H9 (cell line): ENCODE results near the gene HPDL. TPM values are rescaled to one million over a fixed set of nuclear protein-coding genes. Genes with fewer than 3 reads are reported as not detected.

Experiments
- DNase-seq: peaks from one replicate; pipeline ENCODE4 v3.0.0-alpha.2; 2017
- H2AFZ ChIP-seq: one replicate; pipeline ENCODE4 v1.6.1; 2013; ENCODE audit warnings: mild to moderate bottlenecking, low read length, control low read depth, moderate library complexity
- H2AK5ac ChIP-seq: 2 replicates; pipeline ENCODE4 v1.6.1; 2013; ENCODE audit warnings: low read length, control low read depth, mixed read lengths; ENCODE audit not compliant: insufficient read length
- H2BK120ac ChIP-seq: one replicate; pipeline ENCODE4 v1.6.1; 2013; ENCODE audit warnings: low read depth, mild to moderate bottlenecking, low read length, control low read depth, inconsistent platforms; ENCODE audit not compliant: poor library complexity, severe bottlenecking
- H2BK12ac ChIP-seq: 2 replicates; pipeline ENCODE4 v1.6.1; 2013; ENCODE audit warnings: low read length, control low read depth, mixed read lengths, low read depth; ENCODE audit not compliant: insufficient read length
- H2BK15ac ChIP-seq: 2 replicates; pipeline ENCODE4 v1.6.1; 2013; ENCODE audit warnings: low read depth, low read length, control low read depth
- H2BK20ac ChIP-seq: one replicate; pipeline ENCODE4 v1.6.1; 2013; ENCODE audit warnings: low read depth, mild to moderate bottlenecking, low read length, control low read depth, inconsistent platforms; ENCODE audit not compliant: poor library complexity, severe bottlenecking
- H2BK5ac ChIP-seq: 2 replicates; pipeline ENCODE4 v1.6.1; 2013; ENCODE audit warnings: low read length, control low read depth, mixed read lengths; ENCODE audit not compliant: insufficient read length
- H3K14ac ChIP-seq: 2 replicates; pipeline ENCODE4 v1.6.1; 2013; ENCODE audit warnings: low read length, control low read depth; ENCODE audit not compliant: insufficient read depth
- H3K18ac ChIP-seq: 2 replicates; pipeline ENCODE4 v1.6.1; 2013; ENCODE audit warnings: low read depth, mild to moderate bottlenecking, mixed read lengths, low read length, control low read depth; ENCODE audit not compliant: insufficient read length
- H3K23ac ChIP-seq: 2 replicates; pipeline ENCODE4 v1.6.1; 2013; ENCODE audit warnings: low read length, control low read depth, mixed read lengths, low read depth; ENCODE audit not compliant: insufficient read length
- H3K23me2 ChIP-seq: 2 replicates; pipeline ENCODE4 v1.6.1; 2013; ENCODE audit warnings: low read depth, mild to moderate bottlenecking, mixed read lengths, low read length, control low read depth; ENCODE audit not compliant: insufficient read length, poor library complexity, severe bottlenecking
- H3K27ac ChIP-seq: 2 replicates; pipeline ENCODE4 v1.5.1; 2013; ENCODE audit warnings: low read length, control low read depth, mixed read lengths, low read depth; ENCODE audit not compliant: insufficient read length
- H3K27me3 ChIP-seq: 2 replicates; pipeline ENCODE4 v1.6.1; 2013; ENCODE audit warnings: low read length, control low read depth, inconsistent platforms; ENCODE audit not compliant: insufficient read depth
- H3K4ac ChIP-seq: 2 replicates; pipeline ENCODE4 v1.6.1; 2013; ENCODE audit warnings: low read depth, mild to moderate bottlenecking, control low read depth, inconsistent platforms, low read length, moderate library complexity
- H3K4me1 ChIP-seq: 2 replicates; pipeline ENCODE4 v1.6.1; 2013; ENCODE audit warnings: low read length, control low read depth, inconsistent platforms; ENCODE audit not compliant: insufficient read depth
- H3K4me2 ChIP-seq: 2 replicates; pipeline ENCODE4 v1.6.1; 2013; ENCODE audit warnings: low read length, control low read depth, mixed read lengths; ENCODE audit not compliant: insufficient read length, insufficient read depth
- H3K56ac ChIP-seq: 2 replicates; pipeline ENCODE4 v1.6.1; 2013; ENCODE audit warnings: low read depth, mild to moderate bottlenecking, mixed read lengths, low read length, control low read depth; ENCODE audit not compliant: insufficient read length
- H3K79me1 ChIP-seq: 2 replicates; pipeline ENCODE4 v1.6.1; 2013; ENCODE audit warnings: low read depth, mild to moderate bottlenecking, moderate library complexity, low read length, control low read depth, inconsistent platforms; ENCODE audit not compliant: insufficient read depth, poor library complexity, severe bottlenecking
- H3K79me2 ChIP-seq: 2 replicates; pipeline ENCODE4 v1.6.1; 2013; ENCODE audit warnings: low read length, control low read depth, inconsistent platforms; ENCODE audit not compliant: insufficient read depth
- H3K9ac ChIP-seq: 2 replicates; pipeline ENCODE4 v1.6.1; 2013; ENCODE audit warnings: low read length, control low read depth, mixed read lengths; ENCODE audit not compliant: insufficient read length; ENCODE audit errors: extremely low read depth
- H3K9me3 ChIP-seq: one replicate; pipeline ENCODE4 v1.6.1; 2013; ENCODE audit warnings: low read depth, low read length, inconsistent platforms; ENCODE audit not compliant: control insufficient read depth
- H3T11ph ChIP-seq: one replicate; pipeline ENCODE4 v1.6.1; 2013; ENCODE audit warnings: mild to moderate bottlenecking, low read length, control low read depth, inconsistent platforms
- H4K20me1 ChIP-seq: one replicate; pipeline ENCODE4 v1.6.1; 2013; ENCODE audit not compliant: control insufficient read depth, insufficient read length, insufficient read depth
- H4K5ac ChIP-seq: 2 replicates; pipeline ENCODE4 v1.6.1; 2013; ENCODE audit warnings: low read depth, mild to moderate bottlenecking, mixed read lengths, low read length, control low read depth; ENCODE audit not compliant: insufficient read length
- H4K8ac ChIP-seq: replicated peaks from 2 replicates; pipeline ENCODE4 v1.6.1; 2013; ENCODE audit warnings: low read length, control low read depth, mixed read lengths, low read depth; ENCODE audit not compliant: insufficient read length
- H4K91ac ChIP-seq: 2 replicates; pipeline ENCODE4 v1.6.1; 2013; ENCODE audit warnings: low read depth, mild to moderate bottlenecking, moderate library complexity, mixed read lengths, low read length, control low read depth; ENCODE audit not compliant: insufficient read length
- H3K27ac Mint-ChIP-seq, 3 experiments: 2 replicates in 2 of 3; 3 replicates in 1 of 3; pipeline ENCODE4 v1.8.0; 2020 to 2021; ENCODE audit warnings: mixed read lengths in 3 of 3, mild to moderate bottlenecking in 1 of 3, moderate library complexity in 1 of 3
- H3K27me3 Mint-ChIP-seq: 2 replicates; pipeline ENCODE4 v1.8.0; 2021; ENCODE audit warnings: low read depth, mild to moderate bottlenecking, moderate library complexity, mixed read lengths
- H3K36me3 Mint-ChIP-seq, 3 experiments: 2 replicates in 2 of 3; 3 replicates in 1 of 3; pipeline ENCODE4 v1.8.0; 2020 to 2021; ENCODE audit warnings: low read depth in 3 of 3, mixed read lengths in 3 of 3; ENCODE audit not compliant: insufficient read depth in 1 of 3
- H3K4me1 Mint-ChIP-seq, 2 experiments: 2 replicates each; pipeline ENCODE4 v1.8.0; 2020; ENCODE audit warnings: mixed read lengths in 2 of 2
- H3K4me3 Mint-ChIP-seq, 2 experiments: 2 replicates in 1 of 2; 3 replicates in 1 of 2; pipeline ENCODE4 v1.8.0; 2020 to 2021; ENCODE audit warnings: mild to moderate bottlenecking in 2 of 2, mixed read lengths in 2 of 2, moderate library complexity in 1 of 2
- H3K9me3 Mint-ChIP-seq, 2 experiments: 2 replicates in 1 of 2; 3 replicates in 1 of 2; pipeline ENCODE4 v1.8.0; 2020; ENCODE audit warnings: mild to moderate bottlenecking in 2 of 2, mixed read lengths in 2 of 2, moderate library complexity in 1 of 2
- WGBS: extraction: QIAGEN DNeasy Blood & Tissue Kit; methylation state at CpG from one replicate; pipeline ENCODE4 v1.1.7; 2013; ENCODE audit warnings: missing lambda C conversion rate, low lambda C conversion rate, mixed read lengths; ENCODE audit not compliant: insufficient read length; ENCODE audit errors: extremely low coverage; 5-methylcytosine and 5-hydroxymethylcytosine counted together
- total RNA-seq: library from RNA; stranded (reverse); gene quantifications from 2 replicates; pipeline ENCODE4 v1.2.1, GENCODE V29; 2021
- TF ChIP-seq, protein P1 (sequence below): fragments of 200-600 bp; sonication (generic); conservative IDR thresholded peaks from 3 replicates; pipeline ENCODE4 v1.8.0; 2021; ENCODE audit warnings: antibody characterized with exemption, mild to moderate bottlenecking

Gene HPDL
- total RNA-seq, 1 experiment from 2014 or later = 10.6 TPM

DNA sequence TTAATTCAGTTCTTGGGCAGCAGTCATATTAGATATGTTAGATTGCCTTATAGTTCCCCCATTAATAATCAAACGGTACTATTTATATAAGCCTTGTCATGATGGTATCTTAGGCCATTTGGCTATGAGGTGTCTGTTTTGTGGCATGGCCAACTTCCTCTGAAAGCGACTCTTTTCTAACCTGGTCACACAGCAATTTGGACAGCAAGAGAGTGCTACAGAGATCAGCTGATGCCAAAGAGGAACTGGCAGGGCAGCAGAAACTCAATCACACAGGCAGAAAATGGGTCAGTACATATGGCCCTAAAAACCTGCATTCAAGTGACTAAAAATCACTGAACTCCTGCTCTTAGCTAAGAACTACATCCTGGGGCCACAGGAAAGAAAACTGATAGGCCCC is 27.0 kb downstream of the HPDL start:
- Histone ChIP-seq H3K27ac (no peak overlapping the region), H3T11ph (no peak overlapping the region), H2BK120ac (no peak overlapping the region), H3K14ac (no peak overlapping the region), H3K56ac (no peak overlapping the region), H2BK15ac (no peak overlapping the region), H3K79me2 (no peaks in the 10 kb centered on the region), H4K20me1 (no peaks in the 10 kb centered on the region), H3K4ac (no peak overlapping the region), H3K23ac (no peak overlapping the region), H3K18ac (no peak overlapping the region), H3K9ac (no peak overlapping the region), H3K4me2 (no peak overlapping the region), H2BK5ac (no peak overlapping the region), H4K8ac (no peak overlapping the region), H2BK20ac (no peak overlapping the region), H4K5ac (no peak overlapping the region), H3K4me1 (no peaks in the 10 kb centered on the region), H2BK12ac (no peak overlapping the region), H2AFZ (no peak overlapping the region), H3K27me3 (no peaks in the 10 kb centered on the region), H2AK5ac (no peak overlapping the region), H4K91ac (no peak overlapping the region), H3K9me3 (no peaks in the 10 kb centered on the region), H3K23me2 (no peaks in the 10 kb centered on the region), H3K79me1 (no peaks in the 10 kb centered on the region)
- Mint-ChIP-seq H3K4me1 (peaks cover 4 to 7% of the 10 kb centered on the region in 2 experiments; a peak in 3 of 4 replicates), H3K27me3 (no peaks in the 10 kb centered on the region), H3K4me3 (no peak overlapping the region), H3K36me3 (no peaks in the 10 kb centered on the region), H3K27ac (no peak overlapping the region), H3K9me3 (no peaks in the 10 kb centered on the region)
- DNase-seq = no peak
- WGBS = no CpG with 5 or more reads among the region's 2 CpGs
- TF ChIP-seq, protein P1, sequence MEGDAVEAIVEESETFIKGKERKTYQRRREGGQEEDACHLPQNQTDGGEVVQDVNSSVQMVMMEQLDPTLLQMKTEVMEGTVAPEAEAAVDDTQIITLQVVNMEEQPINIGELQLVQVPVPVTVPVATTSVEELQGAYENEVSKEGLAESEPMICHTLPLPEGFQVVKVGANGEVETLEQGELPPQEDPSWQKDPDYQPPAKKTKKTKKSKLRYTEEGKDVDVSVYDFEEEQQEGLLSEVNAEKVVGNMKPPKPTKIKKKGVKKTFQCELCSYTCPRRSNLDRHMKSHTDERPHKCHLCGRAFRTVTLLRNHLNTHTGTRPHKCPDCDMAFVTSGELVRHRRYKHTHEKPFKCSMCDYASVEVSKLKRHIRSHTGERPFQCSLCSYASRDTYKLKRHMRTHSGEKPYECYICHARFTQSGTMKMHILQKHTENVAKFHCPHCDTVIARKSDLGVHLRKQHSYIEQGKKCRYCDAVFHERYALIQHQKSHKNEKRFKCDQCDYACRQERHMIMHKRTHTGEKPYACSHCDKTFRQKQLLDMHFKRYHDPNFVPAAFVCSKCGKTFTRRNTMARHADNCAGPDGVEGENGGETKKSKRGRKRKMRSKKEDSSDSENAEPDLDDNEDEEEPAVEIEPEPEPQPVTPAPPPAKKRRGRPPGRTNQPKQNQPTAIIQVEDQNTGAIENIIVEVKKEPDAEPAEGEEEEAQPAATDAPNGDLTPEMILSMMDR = no peak
